ENCODE measurements around the gene PSMD13. TPM values are rescaled to one million over a fixed set of nuclear protein-coding genes. Genes with fewer than 3 reads are reported as not detected.

The PSMD13 gene
- total and polyA plus RNA-seq, 2 of the 4 experiments (the other 2 are of a cell fraction): 177 to 217 TPM

- Histone ChIP-seq H2BK5ac (ENCODE audit: low read depth, low read length, poor library complexity, severe bottlenecking) (no peak overlapping the region), H2AK5ac (ENCODE audit: low read depth, low read length) (no peak overlapping the region), H4K20me1 (ENCODE audit: insufficient read depth, low read length) (no peaks in the 10 kb centered on the region), H3K27ac (ENCODE audit: insufficient read depth, low read length) (no peak overlapping the region), H3K14ac (replicated peaks; ENCODE audit: low read depth, low read length) (no peak overlapping the region), H2AK9ac (replicated peaks; ENCODE audit: low read depth, low read length, poor library complexity) (no peak overlapping the region), H3K27me3 (ENCODE audit: control insufficient read depth, insufficient read depth, low read length) (peaks cover 6% of the 10 kb centered on the region), H4K8ac (ENCODE audit: low read depth in 2 of 2, low read length in 2 of 2) (no peak overlapping the region), H3K23ac (ENCODE audit: low read depth, low read length) (no peak overlapping the region), H4K5ac (ENCODE audit: low read depth, low read length) (no peak overlapping the region), H3K4ac (ENCODE audit: low read depth, low read length) (no peak overlapping the region), H3K36me3 (ENCODE audit: control insufficient read depth, insufficient read depth, low read length) (peaks cover 17% of the 10 kb centered on the region), H3K4me2 (ENCODE audit: low read depth, low read length) (no peak overlapping the region), H3K56ac (ENCODE audit: extremely low read depth, insufficient read depth, low read length) (no peak overlapping the region), H2BK20ac (ENCODE audit: low read depth, low read length) (no peak overlapping the region), H2BK15ac (ENCODE audit: low read depth, low read length) (no peak overlapping the region), H3K18ac (ENCODE audit: low read depth, low read length) (no peak overlapping the region), H3K79me1 (ENCODE audit: low read depth in 1 of 2, low read length in 2 of 2) (no peaks in the 10 kb centered on the region), H2AFZ (replicated peaks; ENCODE audit: low read length, poor library complexity) (no peak overlapping the region), H3K4me3 (ENCODE audit: insufficient read depth, low read depth, low read length) (no peak overlapping the region), H2BK120ac (ENCODE audit: low read depth, low read length) (no peak overlapping the region), H3K9me1 (ENCODE audit: insufficient read depth, low read length) (no peaks in the 10 kb centered on the region), H3K9ac (ENCODE audit: low read depth, low read length) (no peak overlapping the region), H4K91ac (ENCODE audit: insufficient read depth, low read depth, low read length) (no peak overlapping the region), H3K9me3 (ENCODE audit: control insufficient read depth, insufficient read depth, low read length) (no peaks in the 10 kb centered on the region), H3K4me1 (ENCODE audit: control insufficient read depth, insufficient read depth, low read length) (no peaks in the 10 kb centered on the region; the same call in 1 of the 2 replicates)
- CTCF ChIA-PET: no interaction called here
- dilution Hi-C loops (cut with HindIII; ENCODE audit: low sequenced_read_pairs, unreplicated experiment) (no loop called here), in situ Hi-C loops (cut with MboI; ENCODE audit: low sequenced_read_pairs) (no loop called here), intact Hi-C loops (cut with micrococcal nuclease) (no loop called here)
- no TSS peak for BruUV-seq (replicated peaks)
- TF ChIP-seq MAFK (IDR thresholded peaks at IDR 0.05; ENCODE audit: low read depth, low read length) (no peak), RCOR1 (IDR thresholded peaks at IDR 0.05; ENCODE audit: insufficient replicate concordance, low read length) (no peak), BHLHE40 (IDR thresholded peaks at IDR 0.05; ENCODE audit: low read depth, low read length) (no peak), SMC3 (IDR thresholded peaks at IDR 0.05; ENCODE audit: low read depth, low read length) (no peak), CEBPB (IDR thresholded peaks at IDR 0.05; ENCODE audit: low read depth, low read length) (no peak), USF2 (IDR thresholded peaks at IDR 0.05; ENCODE audit: low read depth, low read length) (no peak), RAD21 (IDR thresholded peaks at IDR 0.05; ENCODE audit: low read length) (no peak), POLR2A (IDR thresholded peaks at IDR 0.05; ENCODE audit: low read depth, low read length) (no peak), RFX5 (IDR thresholded peaks at IDR 0.05; ENCODE audit: low read depth, low read length) (no peak), CTCF (conservative IDR thresholded peaks at IDR 0.05; ENCODE audit: low read depth, low read length) (no peak), ELK1 (IDR thresholded peaks at IDR 0.05; ENCODE audit: borderline replicate concordance, low read depth, low read length) (no peak), MXI1 (IDR thresholded peaks at IDR 0.05; ENCODE audit: borderline replicate concordance, low read depth, low read length) (no peak), FOS (IDR thresholded peaks at IDR 0.05; ENCODE audit: low read depth, low read length) (no peak), NFE2L2 (IDR thresholded peaks at IDR 0.05; ENCODE audit: low read depth, low read length) (no peak), MAZ (IDR thresholded peaks at IDR 0.05; ENCODE audit: borderline replicate concordance, low read depth, low read length) (no peak), CHD1 (IDR thresholded peaks at IDR 0.05; ENCODE audit: low read depth, low read length) (no peak)
- 85% methylated on average over 7 of the region's 26 CpGs; no CpG with 5 or more reads in 1 of the 2 experiments for WGBS, 2 experiments (ENCODE audit: extremely low coverage in 2 of 2, insufficient read length in 1 of 2)
- no peak for DNase-seq
- ATAC-seq (ENCODE audit: low read depth): no peak
- POLR2A ChIA-PET (ENCODE audit: unreplicated experiment): no interaction called here
Observed at GRCh38 chr11:295351-296170, 58.8 kb downstream of the PSMD13 start.
